COR-L47 (cell line): Measurements from ENCODE around the gene SPSB3.
"Not testable (repeated sequence)": the region's sequence is repeated elsewhere in the genome, so short reads cannot be mapped to it uniquely, and the experiment has no call there.

Experiments
- DNase-seq: peaks from one replicate; lab custom pipeline; 2025; lab: John Stamatoyannopoulos, UW

SPSB3 gene

DNA sequence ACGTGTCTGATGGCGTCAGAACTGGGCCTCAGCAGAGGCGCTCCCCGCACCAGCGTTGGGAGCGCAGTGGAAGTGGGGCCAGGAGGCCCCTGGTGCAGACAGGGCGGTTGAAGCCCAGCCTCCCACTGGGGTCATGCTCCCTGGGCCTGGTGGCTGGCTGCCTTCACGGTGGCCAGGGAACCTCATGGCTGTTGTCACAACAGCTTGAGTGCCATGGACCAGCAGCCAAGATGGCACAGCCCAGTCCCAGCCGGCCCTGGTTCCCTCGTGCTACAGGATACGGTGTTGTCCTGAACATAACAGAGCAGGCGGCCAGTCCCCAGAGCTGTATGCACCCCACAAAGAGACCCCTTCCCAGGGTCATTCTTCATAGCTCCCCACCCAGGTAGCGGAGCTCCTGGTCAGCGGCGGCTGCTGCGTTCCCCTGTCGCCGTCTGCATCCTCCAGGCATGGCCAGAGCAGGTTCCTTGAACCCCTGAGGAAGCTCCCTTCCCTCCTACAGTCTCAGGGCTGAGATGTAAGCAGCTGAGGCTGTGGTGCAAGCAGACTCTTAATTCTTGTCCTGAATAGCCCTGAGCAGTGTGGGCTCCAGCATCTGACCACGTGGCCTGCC, 40.7 kb downstream of the SPSB3 start:
- DNase-seq: no peak

GRCh38 chr16:1740781-1741490, 41.4 kb downstream of the SPSB3 start:
- DNase-seq: no peak

DNA sequence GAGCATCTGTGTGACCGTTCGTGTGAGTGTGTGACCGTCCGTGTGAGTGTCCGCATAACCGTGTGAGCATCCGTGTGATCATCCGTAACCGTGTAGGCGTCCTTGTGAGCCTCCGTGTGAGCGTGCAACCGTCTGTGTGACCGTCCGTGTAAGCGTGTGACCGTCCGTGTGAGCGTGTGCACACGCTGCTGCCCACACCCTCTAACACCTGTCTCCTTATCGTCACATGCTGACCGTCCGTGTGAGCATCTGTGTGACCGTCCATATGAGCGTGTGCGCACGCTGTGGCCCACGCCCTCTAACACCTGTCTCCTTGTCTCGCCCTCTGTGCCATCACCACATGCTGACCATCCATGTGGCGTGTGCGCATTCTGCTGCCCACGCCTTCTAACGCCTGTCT, 42.1 kb downstream of the SPSB3 start:
- no peak for DNase-seq

GRCh38 chr16:1734816-1735215, 47.6 kb downstream of the SPSB3 start:
- no peak for DNase-seq

- DNase-seq: no peak
Measured at GRCh38 chr16:1734123-1734522, 48.2 kb downstream of the SPSB3 start.

- not testable (repeated sequence) for DNase-seq
Measured at GRCh38 chr16:1732551-1732987, 49.8 kb downstream of the SPSB3 start.

DNA sequence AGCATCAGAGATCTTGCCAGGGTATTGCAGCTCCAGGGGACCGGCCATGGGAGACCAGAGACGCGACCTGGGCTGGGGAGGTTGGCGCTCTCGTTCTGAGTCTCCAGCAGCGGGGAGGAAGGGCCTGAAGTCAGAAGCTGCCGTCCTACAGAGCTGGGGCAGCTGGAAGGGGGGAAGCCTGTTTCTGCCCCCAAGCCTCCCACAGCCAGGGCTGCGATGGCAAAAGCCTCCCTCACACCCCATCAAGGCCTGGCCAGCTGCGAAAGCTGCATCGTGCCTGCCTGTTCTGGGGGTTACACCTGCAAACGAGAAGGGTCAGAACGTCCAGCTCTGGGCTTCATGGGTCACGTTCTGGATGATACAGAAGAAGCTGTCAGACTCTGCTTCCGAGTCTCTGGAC, 50.3 kb downstream of the SPSB3 start:
- no peak for DNase-seq

DNA sequence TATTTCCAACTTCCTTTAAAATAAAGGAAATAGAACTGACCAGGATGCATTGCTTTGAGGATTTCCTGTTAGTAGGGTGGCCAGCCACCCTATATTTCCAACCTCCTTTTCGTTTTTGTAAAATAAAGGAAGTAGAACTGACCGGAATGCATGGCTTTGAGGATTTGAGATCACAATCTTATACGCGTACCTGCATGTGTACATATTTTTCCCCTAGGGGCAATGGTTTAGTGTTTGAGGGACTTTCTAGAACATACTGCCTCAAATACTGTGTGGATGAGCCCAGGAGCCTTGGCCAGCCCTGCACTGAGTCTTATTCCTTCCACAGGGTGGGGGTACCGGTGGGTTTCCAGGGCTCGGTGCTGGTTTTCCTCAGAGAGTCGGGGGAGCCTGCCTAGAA, 50.8 kb downstream of the SPSB3 start:
- no peak for DNase-seq

DNA sequence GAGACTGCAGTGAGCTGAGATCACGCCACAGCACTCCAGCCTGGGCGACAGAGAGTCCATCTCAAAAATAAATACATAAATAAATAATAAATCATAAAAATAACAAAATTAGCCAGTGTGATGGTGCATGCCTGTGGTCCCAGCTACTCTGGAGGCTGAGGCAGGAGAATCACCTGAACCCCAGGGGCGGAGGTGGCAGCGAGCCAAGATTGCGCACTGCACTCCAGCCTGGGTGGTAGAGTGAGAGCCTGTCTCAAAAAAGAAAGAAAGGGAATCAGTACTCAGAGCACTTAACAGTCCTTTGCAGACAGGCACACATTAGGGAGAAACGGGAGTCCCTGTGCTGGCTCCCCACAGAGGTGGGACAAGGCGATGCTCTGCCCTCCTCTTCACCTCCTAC, 51.3 kb downstream of the SPSB3 start:
- DNase-seq: no peak

DNA sequence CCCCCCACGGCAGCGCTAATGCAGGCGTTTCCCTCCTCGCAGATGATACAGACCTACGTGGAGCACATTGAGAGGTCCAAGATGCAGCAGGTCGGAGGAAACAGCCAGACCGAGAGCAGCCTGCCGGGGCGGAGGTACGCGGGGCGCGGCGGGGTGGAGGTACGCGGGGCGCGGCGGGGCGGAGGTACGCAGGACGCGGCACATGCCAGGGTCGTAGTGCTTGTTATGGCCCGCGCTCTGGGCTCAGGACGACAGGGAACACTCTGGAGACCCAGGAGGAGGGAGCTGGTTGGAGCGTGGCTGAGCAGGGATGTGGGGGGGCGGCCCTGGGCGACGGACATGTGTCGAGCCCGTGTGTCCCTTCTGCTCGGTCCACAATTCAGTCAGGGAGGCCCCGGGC, 52.9 kb downstream of the SPSB3 start:
- no peak for DNase-seq

- DNase-seq: no peak
Measured at GRCh38 chr16:1729026-1729425, 53.3 kb downstream of the SPSB3 start.

DNA sequence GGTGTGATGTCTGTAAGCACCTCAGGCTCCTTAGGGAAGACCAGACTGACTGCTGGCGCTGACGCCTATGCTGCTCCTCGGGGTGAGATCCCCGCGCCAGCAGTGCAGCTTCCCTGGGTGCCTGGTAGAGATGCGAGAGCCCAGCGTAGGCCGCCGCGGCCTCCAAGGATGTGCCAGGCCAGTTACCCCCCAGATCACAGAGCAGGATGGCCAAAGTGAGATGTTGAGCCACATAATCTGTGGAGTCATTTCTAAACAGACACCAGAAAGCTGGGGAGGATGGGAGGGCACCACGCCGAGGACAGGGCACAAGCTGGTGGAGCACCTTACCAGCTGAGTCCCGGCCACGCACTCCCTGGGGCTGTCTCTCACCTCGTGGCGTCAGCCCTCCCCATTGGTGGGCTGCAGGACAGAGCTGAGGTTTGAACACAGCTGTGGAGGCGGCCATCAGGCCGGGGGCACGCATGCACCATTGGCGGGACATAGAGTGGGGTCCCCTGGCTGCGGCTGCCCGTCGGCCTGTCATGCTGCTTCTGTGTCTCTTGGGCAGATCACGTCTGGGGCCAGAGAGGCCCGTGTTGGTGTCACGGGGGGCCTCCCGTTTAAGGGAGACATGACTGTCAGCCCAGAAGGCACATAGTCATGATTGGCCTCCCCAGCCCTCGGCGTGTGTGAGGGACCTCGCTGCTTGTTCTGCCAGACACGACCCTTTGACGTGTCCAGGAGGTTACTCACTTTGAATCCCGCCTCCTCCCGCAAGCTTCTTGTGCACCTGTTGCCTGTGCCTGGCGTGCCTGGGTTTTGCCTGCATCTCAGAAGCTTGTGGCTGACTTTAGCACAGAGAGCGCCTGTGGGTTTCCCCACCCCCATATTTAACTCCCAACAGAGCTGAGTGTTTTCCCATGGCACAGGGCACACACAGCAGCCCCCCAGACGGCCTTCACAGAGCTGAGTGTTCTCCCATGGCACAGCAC, 54.4 kb downstream of the SPSB3 start:
- no peak for DNase-seq
